ENCODE measurements around the gene CSF3.
A peak's percentile ranks its signal among the peaks of the same experiment; 100 is the strongest.
"Not testable (repeated sequence)": the region's sequence is repeated elsewhere in the genome, so short reads cannot be mapped to it uniquely, and the experiment has no call there.

The CSF3 gene

DNA sequence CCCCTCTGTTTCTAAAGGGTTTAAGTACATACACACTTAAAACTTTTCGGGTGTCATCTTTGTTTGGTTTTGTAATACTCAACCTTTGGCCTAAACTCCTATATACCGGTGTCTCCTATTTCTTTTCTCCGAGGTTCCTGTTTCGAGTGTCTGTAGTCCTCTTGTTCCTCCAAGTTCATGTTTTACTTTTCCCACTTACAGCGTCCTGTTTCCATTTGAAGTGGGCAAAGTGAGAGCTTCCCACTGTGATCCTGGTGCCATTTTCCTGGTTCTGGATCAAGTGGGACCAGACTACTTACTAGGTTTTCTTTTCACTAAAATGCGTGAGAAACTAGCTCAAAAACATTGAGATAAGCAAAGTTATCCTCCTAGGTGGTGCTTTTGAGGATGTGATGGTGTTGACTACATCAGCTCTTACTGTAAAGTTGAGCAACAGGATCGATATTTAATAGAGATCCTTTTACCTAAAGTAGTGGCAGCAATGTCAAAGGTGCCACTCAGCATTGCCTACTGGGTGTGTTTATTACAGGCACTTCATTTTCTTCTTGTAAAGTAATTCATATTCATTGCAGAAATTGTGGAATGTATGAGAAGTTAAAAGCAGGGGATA, 33.4 kb upstream of the CSF3 start:
- H3K9me3 Mint-ChIP-seq (ENCODE audit: low read depth): no peaks in the 10 kb centered on the region
- H3K4me1 Mint-ChIP-seq (ENCODE audit: low read depth): peaks cover 38% of the 10 kb centered on the region
- H3K27me3 Mint-ChIP-seq: no peaks in the 10 kb centered on the region
- H3K4me3 Mint-ChIP-seq: peak overlapping the region; percentile 95
- no peaks in the 10 kb centered on the region for H3K36me3 Mint-ChIP-seq
- H3K27ac Mint-ChIP-seq: peak overlapping the region; percentile 92

GRCh38 chr17:39988206-39988810, 26.9 kb upstream of the CSF3 start:
- Mint-ChIP-seq H3K4me1 (ENCODE audit: low read depth) (peaks cover 11% of the 10 kb centered on the region), H3K4me3 (no peak overlapping the region), H3K9me3 (ENCODE audit: low read depth) (no peaks in the 10 kb centered on the region), H3K27ac (peak overlapping the region; percentile 34), H3K27me3 (no peaks in the 10 kb centered on the region), H3K36me3 (peaks cover 10% of the 10 kb centered on the region)

DNA sequence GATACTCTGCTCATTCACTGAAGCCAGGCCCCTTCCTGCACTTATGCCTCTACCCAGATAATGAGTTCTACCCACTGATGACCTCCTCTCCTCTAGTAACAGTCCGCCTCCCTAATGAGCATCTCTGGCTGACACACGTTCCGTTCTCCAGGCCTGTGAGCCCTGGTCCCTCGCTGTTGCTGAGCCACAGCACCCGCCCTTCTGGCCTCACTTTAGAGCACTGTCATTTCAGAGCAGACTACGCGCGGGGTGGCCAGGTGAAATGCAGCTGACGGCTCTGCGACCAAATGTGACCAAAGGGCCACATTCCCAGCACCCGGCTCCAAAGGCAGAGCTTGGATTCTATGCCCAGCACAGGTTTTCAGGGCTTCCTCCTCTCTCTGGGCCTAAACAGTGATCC, 20.8 kb upstream of the CSF3 start:
- no peaks in the 10 kb centered on the region for H3K27me3 Mint-ChIP-seq
- H3K4me3 Mint-ChIP-seq: no peak overlapping the region
- no peak overlapping the region for H3K27ac Mint-ChIP-seq
- H3K4me1 Mint-ChIP-seq (ENCODE audit: low read depth): no peaks in the 10 kb centered on the region
- H3K9me3 Mint-ChIP-seq (ENCODE audit: low read depth): no peaks in the 10 kb centered on the region
- H3K36me3 Mint-ChIP-seq: peaks cover 11% of the 10 kb centered on the region

DNA sequence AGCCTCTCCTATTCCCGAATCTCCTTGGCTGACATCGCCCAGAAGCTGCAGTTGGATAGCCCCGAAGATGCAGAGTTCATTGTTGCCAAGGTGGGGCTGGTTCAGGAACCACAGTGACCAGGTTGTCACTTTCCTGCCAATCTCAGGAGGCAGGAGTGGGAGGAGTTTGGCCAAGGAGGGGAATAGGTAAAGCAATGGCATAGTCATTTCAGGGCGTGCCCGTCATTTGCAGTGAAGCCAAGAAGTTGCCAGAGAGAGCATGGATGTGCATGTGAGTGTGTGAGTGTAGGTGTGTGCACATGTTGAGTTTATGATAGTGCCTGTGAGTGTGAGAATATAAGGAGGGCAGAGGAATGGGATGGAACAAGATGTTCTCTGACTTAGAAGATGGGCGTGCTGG, 19.8 kb upstream of the CSF3 start:
- Mint-ChIP-seq H3K4me1 (ENCODE audit: low read depth) (no peaks in the 10 kb centered on the region), H3K27ac (no peak overlapping the region), H3K36me3 (peaks cover 11% of the 10 kb centered on the region), H3K9me3 (ENCODE audit: low read depth) (no peaks in the 10 kb centered on the region), H3K4me3 (no peak overlapping the region), H3K27me3 (no peaks in the 10 kb centered on the region)

- H3K27me3 Mint-ChIP-seq: no peaks in the 10 kb centered on the region
- H3K4me3 Mint-ChIP-seq: no peak overlapping the region
- no peaks in the 10 kb centered on the region for H3K9me3 Mint-ChIP-seq (ENCODE audit: low read depth)
- H3K4me1 Mint-ChIP-seq (ENCODE audit: low read depth): no peaks in the 10 kb centered on the region
- peaks cover 11% of the 10 kb centered on the region for H3K36me3 Mint-ChIP-seq
- H3K27ac Mint-ChIP-seq: no peak overlapping the region
Measured at GRCh38 chr17:39996162-39996561, 19.1 kb upstream of the CSF3 start.

GRCh38 chr17:39996800-39997199, 18.4 kb upstream of the CSF3 start:
- H3K9me3 Mint-ChIP-seq (ENCODE audit: low read depth): no peaks in the 10 kb centered on the region
- peaks cover 11% of the 10 kb centered on the region for H3K36me3 Mint-ChIP-seq
- no peaks in the 10 kb centered on the region for H3K4me1 Mint-ChIP-seq (ENCODE audit: low read depth)
- no peak overlapping the region for H3K4me3 Mint-ChIP-seq
- no peak overlapping the region for H3K27ac Mint-ChIP-seq
- no peaks in the 10 kb centered on the region for H3K27me3 Mint-ChIP-seq

DNA sequence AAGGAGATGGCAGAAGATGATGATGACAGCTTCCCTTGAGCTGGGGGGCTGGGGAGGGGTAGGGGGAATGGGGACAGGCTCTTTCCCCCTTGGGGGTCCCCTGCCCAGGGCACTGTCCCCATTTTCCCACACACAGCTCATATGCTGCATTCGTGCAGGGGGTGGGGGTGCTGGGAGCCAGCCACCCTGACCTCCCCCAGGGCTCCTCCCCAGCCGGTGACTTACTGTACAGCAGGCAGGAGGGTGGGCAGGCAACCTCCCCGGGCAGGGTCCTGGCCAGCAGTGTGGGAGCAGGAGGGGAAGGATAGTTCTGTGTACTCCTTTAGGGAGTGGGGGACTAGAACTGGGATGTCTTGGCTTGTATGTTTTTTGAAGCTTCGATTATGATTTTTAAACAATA, 17.7 kb upstream of the CSF3 start:
- H3K4me3 Mint-ChIP-seq: no peak overlapping the region
- no peaks in the 10 kb centered on the region for H3K9me3 Mint-ChIP-seq (ENCODE audit: low read depth)
- H3K27ac Mint-ChIP-seq: no peak overlapping the region
- peaks cover 11% of the 10 kb centered on the region for H3K36me3 Mint-ChIP-seq
- no peaks in the 10 kb centered on the region for H3K4me1 Mint-ChIP-seq (ENCODE audit: low read depth)
- H3K27me3 Mint-ChIP-seq: no peaks in the 10 kb centered on the region

GRCh38 chr17:39999067-39999466, 16.2 kb upstream of the CSF3 start:
- Mint-ChIP-seq H3K4me1 (ENCODE audit: low read depth) (no peaks in the 10 kb centered on the region), H3K36me3 (peaks cover 7% of the 10 kb centered on the region), H3K9me3 (ENCODE audit: low read depth) (no peaks in the 10 kb centered on the region), H3K4me3 (no peak overlapping the region), H3K27ac (no peak overlapping the region), H3K27me3 (no peaks in the 10 kb centered on the region)

- H3K4me3 Mint-ChIP-seq: no peak overlapping the region
- H3K27ac Mint-ChIP-seq: no peak overlapping the region
- no peaks in the 10 kb centered on the region for H3K9me3 Mint-ChIP-seq (ENCODE audit: low read depth)
- H3K4me1 Mint-ChIP-seq (ENCODE audit: low read depth): no peaks in the 10 kb centered on the region
- peaks cover 4% of the 10 kb centered on the region for H3K36me3 Mint-ChIP-seq
- H3K27me3 Mint-ChIP-seq: no peaks in the 10 kb centered on the region
Measured at GRCh38 chr17:40000161-40000560, 15.1 kb upstream of the CSF3 start.

DNA sequence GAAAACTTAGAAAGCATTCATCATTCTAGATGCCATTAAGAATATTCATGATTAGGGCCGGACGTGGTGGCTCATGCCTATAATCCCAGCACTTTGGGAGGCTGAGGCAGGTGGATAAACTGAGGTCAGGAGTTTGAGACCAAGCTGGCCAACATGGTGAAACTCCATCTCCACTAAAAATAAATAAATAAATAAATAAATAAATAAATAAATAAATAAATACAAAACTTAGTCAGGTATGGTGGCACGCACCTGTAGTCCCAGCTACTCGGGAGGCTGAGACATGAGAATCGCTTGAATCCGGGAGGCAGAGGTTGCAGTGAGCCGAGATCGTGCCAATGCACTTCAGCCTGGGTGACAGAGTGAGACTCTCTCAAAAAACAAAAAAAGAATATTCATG, 13.9 kb upstream of the CSF3 start:
- not testable (repeated sequence) for H3K4me1 Mint-ChIP-seq (ENCODE audit: low read depth); H3K4me3 Mint-ChIP-seq; H3K27me3 Mint-ChIP-seq; H3K27ac Mint-ChIP-seq; H3K9me3 Mint-ChIP-seq (ENCODE audit: low read depth); H3K36me3 Mint-ChIP-seq

GRCh38 chr17:40004072-40004471, 11.2 kb upstream of the CSF3 start:
- H3K27ac Mint-ChIP-seq: no peak overlapping the region
- no peaks in the 10 kb centered on the region for H3K4me1 Mint-ChIP-seq (ENCODE audit: low read depth)
- no peak overlapping the region for H3K4me3 Mint-ChIP-seq
- H3K36me3 Mint-ChIP-seq: no peaks in the 10 kb centered on the region
- H3K27me3 Mint-ChIP-seq: no peaks in the 10 kb centered on the region
- H3K9me3 Mint-ChIP-seq (ENCODE audit: low read depth): no peaks in the 10 kb centered on the region

- Mint-ChIP-seq H3K36me3 (no peaks in the 10 kb centered on the region), H3K27me3 (no peaks in the 10 kb centered on the region), H3K4me1 (ENCODE audit: low read depth) (no peaks in the 10 kb centered on the region), H3K9me3 (ENCODE audit: low read depth) (no peaks in the 10 kb centered on the region), H3K27ac (no peak overlapping the region), H3K4me3 (no peak overlapping the region)
Measured at GRCh38 chr17:40004712-40005111, 10.5 kb upstream of the CSF3 start.

DNA sequence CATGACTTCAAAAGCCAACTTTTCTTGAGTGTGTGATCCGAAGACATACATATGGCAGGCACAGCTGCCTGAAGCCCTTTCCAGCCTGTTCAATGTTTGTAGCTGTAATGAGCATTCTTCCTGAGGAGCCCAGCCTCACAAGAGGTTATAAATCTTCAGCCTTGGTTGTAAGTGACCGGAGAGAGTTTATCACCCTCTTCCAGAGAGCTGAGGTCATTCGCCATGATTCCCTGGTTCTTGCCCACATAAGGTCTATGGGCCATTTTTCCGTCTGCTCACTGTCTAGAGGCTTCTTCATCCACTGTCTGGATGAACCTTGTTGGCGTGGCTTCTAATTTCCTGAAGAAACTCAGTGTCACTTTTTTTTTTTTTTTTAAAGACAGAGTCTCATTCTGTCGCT, 9.7 kb upstream of the CSF3 start:
- no peak overlapping the region for H3K4me3 Mint-ChIP-seq
- H3K36me3 Mint-ChIP-seq: no peaks in the 10 kb centered on the region
- no peak overlapping the region for H3K27ac Mint-ChIP-seq
- peaks cover 7% of the 10 kb centered on the region for H3K4me1 Mint-ChIP-seq (ENCODE audit: low read depth)
- H3K9me3 Mint-ChIP-seq (ENCODE audit: low read depth): no peaks in the 10 kb centered on the region
- H3K27me3 Mint-ChIP-seq: no peaks in the 10 kb centered on the region

DNA sequence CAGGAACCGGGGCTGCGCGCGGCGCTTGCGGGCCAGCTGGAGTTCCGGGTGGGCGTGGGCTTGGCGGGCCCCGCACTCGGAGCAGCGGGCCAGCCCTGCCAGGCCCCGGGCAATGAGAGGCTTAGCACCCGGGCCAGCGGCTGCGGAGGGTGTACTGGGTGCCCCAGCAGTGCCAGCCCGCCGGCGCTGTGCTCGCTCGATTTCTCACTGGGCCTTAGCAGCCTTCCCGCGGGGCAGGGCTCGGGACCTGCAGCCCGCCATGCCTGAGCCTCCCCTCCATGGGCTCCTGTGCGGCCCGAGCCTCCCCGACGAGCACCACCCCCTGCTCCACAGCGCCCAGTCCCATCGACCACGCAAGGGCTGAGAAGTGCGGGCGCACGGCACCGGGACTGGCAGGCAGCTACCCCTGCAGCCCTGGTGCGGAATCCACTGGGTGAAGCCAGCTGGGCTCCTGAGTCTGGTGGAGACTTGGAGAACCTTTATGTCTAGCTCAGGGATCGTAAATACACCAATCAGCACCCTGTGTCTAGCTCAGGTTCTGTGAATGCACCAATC, 4.2 kb upstream of the CSF3 start:
- H3K27me3 Mint-ChIP-seq, H3K36me3 Mint-ChIP-seq: not testable (repeated sequence)

DNA sequence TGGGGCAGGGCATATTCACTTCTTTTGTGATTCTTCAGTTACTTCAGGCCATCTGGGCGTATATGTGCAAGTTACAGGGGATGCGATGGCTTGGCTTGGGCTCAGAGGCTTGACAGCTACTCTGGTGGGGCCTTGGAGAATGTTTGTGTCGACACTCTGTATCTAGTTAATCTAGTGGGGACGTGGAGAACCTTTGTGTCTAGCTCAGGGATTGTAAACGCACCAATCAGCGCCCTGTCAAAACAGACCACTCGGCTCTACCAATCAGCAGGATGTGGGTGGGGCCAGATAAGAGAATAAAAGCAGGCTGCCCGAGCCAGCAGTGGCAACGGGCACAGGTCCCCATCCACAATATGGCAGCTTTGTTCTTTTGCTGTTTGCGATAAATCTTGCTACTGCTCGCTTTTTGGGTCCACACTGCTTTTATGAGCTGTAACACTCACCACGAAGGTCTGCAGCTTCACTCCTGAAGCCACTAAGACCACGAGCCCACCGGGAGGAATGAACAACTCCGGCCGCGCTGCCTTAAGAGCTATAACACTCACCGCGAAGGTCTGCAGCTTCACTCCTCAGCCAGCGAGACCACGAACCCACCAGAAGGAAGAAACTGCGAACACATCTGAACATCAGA, 3.1 kb upstream of the CSF3 start:
- H3K4me3 Mint-ChIP-seq; H3K9me3 Mint-ChIP-seq (ENCODE audit: low read depth); H3K27ac Mint-ChIP-seq; H3K27me3 Mint-ChIP-seq; H3K36me3 Mint-ChIP-seq: not testable (repeated sequence)
- peaks cover 12% of the 10 kb centered on the region for H3K4me1 Mint-ChIP-seq (ENCODE audit: low read depth)

More for the DNA sequence above, 4.2 kb upstream of the CSF3 start:
- not testable (repeated sequence) for H3K9me3 Mint-ChIP-seq (ENCODE audit: low read depth); H3K27ac Mint-ChIP-seq; H3K4me3 Mint-ChIP-seq
- H3K4me1 Mint-ChIP-seq (ENCODE audit: low read depth): peaks cover 12% of the 10 kb centered on the region

Measured in activated naive CD8-positive, alpha-beta T cell (primary cell).